ENCODE results near the gene CAMTA1. TPM values are rescaled to one million over a fixed set of nuclear protein-coding genes. Genes with fewer than 3 reads are reported as not detected.

The CAMTA1 gene
- total RNA-seq, 1 experiment from 2014 or later: 82.2 TPM

DNA sequence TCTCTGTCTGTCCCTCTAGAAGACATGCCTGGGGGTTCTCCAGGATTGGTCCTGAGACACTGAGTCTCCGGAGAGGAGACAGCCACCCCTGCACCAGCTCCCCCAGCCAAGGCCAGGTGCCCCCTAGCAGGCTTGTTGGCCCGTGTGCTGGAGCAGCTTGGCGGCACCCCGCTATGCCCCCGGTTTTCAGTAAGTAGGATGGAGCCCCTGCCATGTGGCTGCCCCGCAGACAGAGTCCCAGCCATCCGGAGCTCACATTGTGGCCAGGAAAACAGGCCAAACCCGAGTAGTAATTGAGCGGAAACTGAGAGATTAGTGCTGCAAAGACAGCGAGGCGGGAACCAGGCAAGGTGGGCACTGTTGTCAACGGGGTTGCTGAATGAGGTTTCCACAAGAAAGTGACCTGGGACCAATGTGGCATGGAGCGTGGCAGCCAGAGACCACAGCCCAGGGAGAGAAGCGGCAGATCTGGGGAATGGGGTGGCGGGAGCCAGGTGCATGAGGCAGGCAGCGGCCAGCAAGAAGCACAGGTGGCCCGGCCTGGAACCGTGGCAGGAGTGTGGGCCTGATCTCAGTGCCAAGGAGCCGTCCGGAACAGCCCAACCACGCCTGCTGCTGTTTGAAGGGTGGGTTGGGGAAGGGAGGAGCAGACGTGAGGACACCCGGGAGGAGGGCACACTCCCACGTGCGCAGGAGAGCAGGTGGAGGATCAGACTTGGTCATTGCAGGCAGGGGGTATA is 848.4 kb downstream of the CAMTA1 start:
- ChIA-PET CTCF (no interaction called here), POLR2A (no interaction called here)
- Histone ChIP-seq H3K4me3 (ENCODE audit: low read depth in 2 of 2, low read length in 2 of 2) (no peak overlapping the region), H3K9me3 (ENCODE audit: control insufficient read depth, insufficient read depth, low read depth, low read length) (no peaks in the 10 kb centered on the region), H3K27me3 (ENCODE audit: control insufficient read depth, insufficient read depth, low read length) (no peaks in the 10 kb centered on the region; the same call in 1 of the 2 replicates), H3K4me1 (ENCODE audit: control insufficient read depth, insufficient read depth, low read length) (no peaks in the 10 kb centered on the region), H3K36me3 (ENCODE audit: control insufficient read depth, insufficient read depth, low read length) (no peaks in the 10 kb centered on the region), H3K27ac (ENCODE audit: low read length) (no peak overlapping the region)
- no peak for TF ChIP-seq TCF7L2 (IDR thresholded peaks at IDR 0.05; ENCODE audit: low read depth, low read length)
- TF ChIP-seq, protein P1, sequence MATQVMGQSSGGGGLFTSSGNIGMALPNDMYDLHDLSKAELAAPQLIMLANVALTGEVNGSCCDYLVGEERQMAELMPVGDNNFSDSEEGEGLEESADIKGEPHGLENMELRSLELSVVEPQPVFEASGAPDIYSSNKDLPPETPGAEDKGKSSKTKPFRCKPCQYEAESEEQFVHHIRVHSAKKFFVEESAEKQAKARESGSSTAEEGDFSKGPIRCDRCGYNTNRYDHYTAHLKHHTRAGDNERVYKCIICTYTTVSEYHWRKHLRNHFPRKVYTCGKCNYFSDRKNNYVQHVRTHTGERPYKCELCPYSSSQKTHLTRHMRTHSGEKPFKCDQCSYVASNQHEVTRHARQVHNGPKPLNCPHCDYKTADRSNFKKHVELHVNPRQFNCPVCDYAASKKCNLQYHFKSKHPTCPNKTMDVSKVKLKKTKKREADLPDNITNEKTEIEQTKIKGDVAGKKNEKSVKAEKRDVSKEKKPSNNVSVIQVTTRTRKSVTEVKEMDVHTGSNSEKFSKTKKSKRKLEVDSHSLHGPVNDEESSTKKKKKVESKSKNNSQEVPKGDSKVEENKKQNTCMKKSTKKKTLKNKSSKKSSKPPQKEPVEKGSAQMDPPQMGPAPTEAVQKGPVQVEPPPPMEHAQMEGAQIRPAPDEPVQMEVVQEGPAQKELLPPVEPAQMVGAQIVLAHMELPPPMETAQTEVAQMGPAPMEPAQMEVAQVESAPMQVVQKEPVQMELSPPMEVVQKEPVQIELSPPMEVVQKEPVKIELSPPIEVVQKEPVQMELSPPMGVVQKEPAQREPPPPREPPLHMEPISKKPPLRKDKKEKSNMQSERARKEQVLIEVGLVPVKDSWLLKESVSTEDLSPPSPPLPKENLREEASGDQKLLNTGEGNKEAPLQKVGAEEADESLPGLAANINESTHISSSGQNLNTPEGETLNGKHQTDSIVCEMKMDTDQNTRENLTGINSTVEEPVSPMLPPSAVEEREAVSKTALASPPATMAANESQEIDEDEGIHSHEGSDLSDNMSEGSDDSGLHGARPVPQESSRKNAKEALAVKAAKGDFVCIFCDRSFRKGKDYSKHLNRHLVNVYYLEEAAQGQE (IDR thresholded peaks at IDR 0.05; ENCODE audit: insufficient read depth in 1 of 2, low read depth in 2 of 2, low read length in 1 of 2): no peak
- TF ChIP-seq POLR2AphosphoS5 (IDR thresholded peaks at IDR 0.05; ENCODE audit: low read depth, low read length): no peak
- TF ChIP-seq, protein P2, sequence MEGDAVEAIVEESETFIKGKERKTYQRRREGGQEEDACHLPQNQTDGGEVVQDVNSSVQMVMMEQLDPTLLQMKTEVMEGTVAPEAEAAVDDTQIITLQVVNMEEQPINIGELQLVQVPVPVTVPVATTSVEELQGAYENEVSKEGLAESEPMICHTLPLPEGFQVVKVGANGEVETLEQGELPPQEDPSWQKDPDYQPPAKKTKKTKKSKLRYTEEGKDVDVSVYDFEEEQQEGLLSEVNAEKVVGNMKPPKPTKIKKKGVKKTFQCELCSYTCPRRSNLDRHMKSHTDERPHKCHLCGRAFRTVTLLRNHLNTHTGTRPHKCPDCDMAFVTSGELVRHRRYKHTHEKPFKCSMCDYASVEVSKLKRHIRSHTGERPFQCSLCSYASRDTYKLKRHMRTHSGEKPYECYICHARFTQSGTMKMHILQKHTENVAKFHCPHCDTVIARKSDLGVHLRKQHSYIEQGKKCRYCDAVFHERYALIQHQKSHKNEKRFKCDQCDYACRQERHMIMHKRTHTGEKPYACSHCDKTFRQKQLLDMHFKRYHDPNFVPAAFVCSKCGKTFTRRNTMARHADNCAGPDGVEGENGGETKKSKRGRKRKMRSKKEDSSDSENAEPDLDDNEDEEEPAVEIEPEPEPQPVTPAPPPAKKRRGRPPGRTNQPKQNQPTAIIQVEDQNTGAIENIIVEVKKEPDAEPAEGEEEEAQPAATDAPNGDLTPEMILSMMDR (IDR thresholded peaks at IDR 0.05): no peak
- no peak for TF ChIP-seq SIN3A (IDR thresholded peaks at IDR 0.05; ENCODE audit: borderline replicate concordance, insufficient read depth, low read depth, low read length)
- intact Hi-C loops (cut with micrococcal nuclease; ENCODE audit: unreplicated experiment): no loop called here
- BruUV-seq (replicated peaks): no TSS peak
- in situ Hi-C loops (cut with HindIII; ENCODE audit: low pct_unique_long_range_greater_than_20kb, low sequenced_read_pairs): no loop called here
- no peak for ATAC-seq
- DNase-seq (ENCODE audit: low read depth, low spot score): no peak

DNA sequence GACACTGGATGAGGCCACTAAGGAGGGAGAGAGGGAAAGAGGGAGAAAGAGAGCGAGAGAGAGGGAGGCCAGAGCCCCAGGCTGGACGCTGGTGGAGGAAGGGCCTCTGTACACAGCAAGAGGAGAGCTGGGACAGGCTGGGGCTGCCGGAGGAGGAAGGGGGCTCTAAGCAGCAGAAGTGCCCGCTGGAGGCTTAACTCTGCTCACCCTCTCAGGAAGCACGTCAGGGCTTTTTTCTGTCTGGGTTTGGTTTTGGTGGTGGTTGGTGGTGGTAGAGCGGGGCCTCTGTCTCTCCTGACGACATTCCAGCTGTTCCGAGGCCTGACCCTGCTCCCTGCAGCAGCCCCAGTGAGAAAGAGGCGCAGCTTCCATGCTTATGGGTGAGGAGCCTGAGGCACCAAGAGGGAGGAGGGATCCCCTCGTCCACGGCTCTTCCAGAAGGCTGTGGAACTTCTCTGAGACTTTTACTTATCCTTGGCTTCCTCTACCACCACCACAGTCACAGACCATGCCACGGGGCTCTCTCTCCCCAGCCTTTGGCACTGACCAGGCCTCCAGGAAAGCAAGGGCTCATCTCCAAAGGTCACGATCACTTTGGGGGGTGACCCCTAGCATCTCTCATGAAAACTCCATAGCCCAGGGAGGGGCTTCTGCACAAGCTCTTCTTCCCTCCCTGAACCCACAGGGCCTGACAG is 849.4 kb downstream of the CAMTA1 start:
- Histone ChIP-seq H3K4me1 (ENCODE audit: control insufficient read depth, insufficient read depth, low read length) (no peaks in the 10 kb centered on the region), H3K4me3 (ENCODE audit: low read depth in 2 of 2, low read length in 2 of 2) (no peak overlapping the region), H3K27me3 (ENCODE audit: control insufficient read depth, insufficient read depth, low read length) (no peaks in the 10 kb centered on the region), H3K36me3 (ENCODE audit: control insufficient read depth, insufficient read depth, low read length) (no peaks in the 10 kb centered on the region), H3K27ac (ENCODE audit: low read length) (no peak overlapping the region), H3K9me3 (ENCODE audit: control insufficient read depth, insufficient read depth, low read depth, low read length) (no peaks in the 10 kb centered on the region)
- no peak for TF ChIP-seq POLR2AphosphoS5 (IDR thresholded peaks at IDR 0.05; ENCODE audit: low read depth, low read length)
- TF ChIP-seq, protein P2 (IDR thresholded peaks at IDR 0.05): no peak
- no peak for TF ChIP-seq SIN3A (IDR thresholded peaks at IDR 0.05; ENCODE audit: borderline replicate concordance, insufficient read depth, low read depth, low read length)
- no peak for TF ChIP-seq TCF7L2 (IDR thresholded peaks at IDR 0.05; ENCODE audit: low read depth, low read length)
- TF ChIP-seq, protein P1 (IDR thresholded peaks at IDR 0.05; ENCODE audit: insufficient read depth in 1 of 2, low read depth in 2 of 2, low read length in 1 of 2): no peak
- no peak for DNase-seq (ENCODE audit: low read depth, low spot score)
- ATAC-seq: no peak
- ChIA-PET CTCF (no interaction called here), POLR2A (no interaction called here)
- intact Hi-C loops (cut with micrococcal nuclease; ENCODE audit: unreplicated experiment) (no loop called here), in situ Hi-C loops (cut with HindIII; ENCODE audit: low pct_unique_long_range_greater_than_20kb, low sequenced_read_pairs) (no loop called here)
- no TSS peak for BruUV-seq (replicated peaks)
